HTR-8/SVneo (cell line): Measurements from ENCODE around the gene OTX2.

ENCODE experiments used
- DNase-seq: peaks from one replicate; pipeline ENCODE4 v3.0.0; 2011; ENCODE audit warnings: low spot score, mixed read lengths; ENCODE audit not compliant: insufficient read length
- FAIRE-seq: peaks from 2 replicates; lab custom pipeline; 2011; peaks lifted over from hg19 to GRCh38; lab: Jason Lieb, UNC

Gene OTX2

DNA sequence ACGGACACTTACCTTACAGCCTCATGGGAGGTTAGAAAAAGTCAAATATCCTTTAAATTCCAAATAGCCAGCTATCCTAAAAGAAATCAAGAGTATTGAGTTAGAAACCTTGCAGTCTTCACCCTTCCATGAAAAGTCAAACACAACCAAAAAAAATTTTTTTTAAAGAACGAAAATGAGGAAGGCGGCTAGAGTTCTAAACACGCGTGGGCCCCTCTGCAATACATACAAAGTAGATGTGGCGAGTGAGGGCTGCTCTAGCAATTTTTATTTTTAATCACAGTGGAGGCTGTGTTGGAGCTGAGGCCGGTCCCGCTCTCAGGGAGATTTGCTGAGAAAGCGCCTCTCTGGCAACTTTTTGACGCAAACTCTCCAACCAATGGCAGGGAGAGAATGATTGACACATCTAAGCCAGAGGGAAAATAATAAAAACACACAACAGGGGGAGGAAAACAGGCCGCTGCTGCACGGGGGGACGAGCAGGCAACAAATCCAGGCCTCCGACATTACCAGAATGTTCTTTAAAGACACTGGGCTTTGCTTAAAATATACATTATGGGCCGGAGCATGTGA lies at the start of gene OTX2:
TSS of gene OTX2 (minus strand) at position 333 of the 573 bp plus-strand sequence. CDS start 5,023 bp downstream, outside the sequence.
- DNase-seq: no peak
- FAIRE-seq: peak; percentile 33

DNA sequence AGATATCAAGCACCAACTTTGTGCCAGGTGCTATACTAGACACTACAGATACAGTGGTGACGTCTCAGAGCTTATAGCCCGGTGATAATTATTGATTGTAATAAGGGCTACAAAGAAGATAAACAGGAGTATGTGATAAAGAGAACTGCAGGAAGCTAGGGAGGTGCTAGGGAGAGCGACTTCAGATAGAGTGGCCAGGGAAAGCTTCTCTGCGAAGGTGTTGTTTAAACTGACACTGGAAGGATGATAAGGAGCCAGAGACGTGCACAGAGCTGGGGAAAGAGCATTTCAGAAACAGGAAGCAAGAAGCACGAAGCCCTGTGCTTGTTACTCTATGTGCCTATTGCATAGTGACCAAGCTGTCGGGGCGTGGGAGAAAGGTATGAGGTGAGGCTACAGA lies 48.1 kb upstream of the OTX2 start:
- FAIRE-seq (peak; percentile 80), DNase-seq (no peak)

DNA sequence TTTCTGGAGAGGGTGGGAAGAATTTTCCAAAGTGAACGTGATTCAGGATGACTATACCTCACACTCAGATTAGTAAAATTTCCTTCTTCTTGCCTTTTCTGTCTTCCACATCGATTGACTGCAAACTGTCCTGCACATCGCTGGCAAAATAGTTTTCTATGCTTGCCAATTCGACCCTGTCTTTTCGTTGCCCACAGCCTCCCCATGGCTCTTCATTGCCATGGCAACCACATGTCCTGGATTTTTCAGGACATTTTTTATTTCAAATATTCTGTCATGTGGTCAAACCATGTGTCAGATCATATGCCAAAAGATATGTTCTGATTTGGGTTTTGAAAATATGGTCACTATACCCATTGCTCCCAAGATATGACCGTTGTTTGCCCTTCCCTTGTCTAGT lies 46.9 kb upstream of the OTX2 start:
- FAIRE-seq (peak; percentile 60), DNase-seq (no peak)

DNA sequence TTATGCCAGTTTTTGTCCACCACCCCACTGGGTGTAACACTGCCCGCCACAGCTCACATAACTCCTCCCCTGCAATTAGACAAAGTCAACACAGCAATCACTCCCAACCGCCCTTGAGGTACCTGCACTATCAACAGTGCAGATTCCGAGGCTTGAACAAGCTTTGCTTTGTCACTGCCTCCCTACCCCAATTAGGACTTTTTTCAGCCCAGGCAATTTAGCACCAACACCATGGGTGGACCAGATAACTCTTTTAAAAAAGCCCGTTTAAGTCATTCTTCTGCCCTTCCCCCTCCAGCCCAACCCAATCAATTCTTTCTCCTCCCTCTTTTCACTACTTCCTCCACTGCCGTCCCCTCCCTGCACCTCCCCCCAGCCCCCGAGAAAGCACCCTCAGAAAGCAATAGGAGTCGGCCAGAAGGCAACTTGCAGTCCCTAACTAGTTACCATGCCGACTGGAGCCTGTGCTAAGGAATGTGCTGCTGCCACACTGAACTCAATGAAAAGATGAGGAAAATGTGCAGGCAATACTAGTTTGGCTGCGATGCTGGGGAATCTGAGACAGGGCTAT lies 45.7 kb upstream of the OTX2 start:
- DNase-seq (no peak), FAIRE-seq (peak; percentile 80)

DNA sequence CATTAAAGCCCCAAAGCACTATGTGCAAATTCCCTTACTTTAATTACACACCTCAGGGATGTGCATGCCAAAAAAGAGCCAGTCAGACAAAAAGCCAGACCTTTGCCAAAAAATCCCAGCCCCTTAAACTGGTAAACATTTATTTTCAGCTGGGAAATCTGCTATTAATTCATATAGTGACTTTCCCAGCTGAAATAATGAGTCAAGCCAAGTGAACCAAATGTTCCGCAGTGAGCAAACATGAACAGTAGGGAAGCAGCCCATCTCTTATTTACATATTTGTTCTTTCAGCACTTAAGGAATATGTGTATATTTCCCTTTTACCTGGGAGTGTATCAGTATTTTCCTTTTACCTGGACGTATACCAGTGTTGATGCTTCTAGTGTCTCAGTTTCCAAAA lies 44.0 kb upstream of the OTX2 start:
- no peak for DNase-seq

DNA sequence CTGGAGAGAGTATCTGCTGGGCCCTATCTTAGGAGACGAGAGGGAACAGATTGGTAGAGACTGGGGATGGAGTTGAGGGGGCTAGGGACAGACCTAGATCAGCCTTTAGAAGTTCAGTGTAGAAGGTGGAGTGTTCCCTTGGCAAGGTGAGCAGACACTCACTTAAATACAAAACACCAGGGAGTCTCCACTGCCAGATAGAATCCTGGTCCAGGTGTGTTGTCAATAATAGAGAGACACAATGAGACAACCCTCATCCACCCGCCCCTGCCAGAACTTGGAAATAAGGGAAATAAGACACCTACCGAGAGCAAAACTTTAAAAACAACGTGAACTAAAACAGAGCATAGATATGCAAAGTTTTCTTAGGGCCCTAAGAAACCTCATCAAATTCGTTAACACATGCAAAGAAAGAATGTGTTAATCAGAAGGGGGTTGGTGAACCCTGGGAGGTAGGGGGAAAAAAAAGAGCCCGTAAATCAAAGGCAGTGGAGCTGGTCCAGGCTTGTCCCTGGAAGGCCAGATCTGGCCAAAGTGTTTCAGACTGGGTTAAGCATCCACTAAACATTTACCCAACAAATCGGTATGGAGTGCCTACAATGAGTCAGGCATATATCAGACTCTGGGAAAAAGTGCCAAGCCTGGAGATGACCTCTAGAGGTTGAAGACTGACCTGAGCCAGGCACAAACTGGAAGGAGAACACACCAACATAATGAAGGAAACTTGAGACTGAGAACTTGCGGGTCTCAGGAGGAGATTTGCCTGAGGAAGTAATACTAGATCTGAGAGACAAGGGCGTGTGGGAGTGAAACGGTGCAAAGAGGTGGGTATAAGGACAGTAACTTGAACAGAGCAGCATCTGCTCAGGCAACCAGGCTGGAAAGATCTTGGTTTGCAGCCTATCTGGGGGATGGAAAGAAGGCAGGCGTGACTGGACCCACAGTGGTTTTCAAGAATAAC lies 37.0 kb upstream of the OTX2 start:
- FAIRE-seq (peak; percentile 74), DNase-seq (no peak)

More for the DNA sequence above, 44.0 kb upstream of the OTX2 start:
- no peak for FAIRE-seq

DNA sequence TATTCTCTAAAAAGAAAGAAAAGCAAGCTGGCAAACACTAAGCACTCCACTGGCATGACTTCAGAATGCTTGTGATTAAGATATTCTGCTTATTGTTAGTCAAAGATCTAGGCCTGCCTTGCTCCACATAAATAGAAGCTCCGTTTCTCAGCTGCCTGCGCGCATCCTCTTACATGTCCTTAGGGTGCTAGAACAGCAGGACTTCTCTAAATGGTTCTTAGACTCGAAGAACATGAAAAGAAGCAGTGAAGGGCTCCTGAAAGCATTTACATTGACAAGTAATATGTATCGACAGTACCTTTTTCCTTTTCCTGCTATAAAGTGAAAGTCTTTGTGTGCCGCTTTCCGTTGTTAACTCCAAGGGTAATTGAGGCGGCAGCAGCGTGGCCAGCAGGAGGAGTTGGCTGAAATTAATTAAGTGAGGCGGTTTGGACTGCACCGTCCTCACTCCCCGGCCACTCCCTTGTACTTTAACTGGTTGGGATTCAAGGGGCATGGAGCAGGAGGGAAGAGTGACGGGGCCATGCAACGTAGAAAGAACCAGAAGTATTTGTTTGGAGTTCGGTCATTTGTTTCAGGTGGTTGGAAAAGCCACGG lies 34.2 kb upstream of the OTX2 start:
- FAIRE-seq: no peak
- DNase-seq: no peak

DNA sequence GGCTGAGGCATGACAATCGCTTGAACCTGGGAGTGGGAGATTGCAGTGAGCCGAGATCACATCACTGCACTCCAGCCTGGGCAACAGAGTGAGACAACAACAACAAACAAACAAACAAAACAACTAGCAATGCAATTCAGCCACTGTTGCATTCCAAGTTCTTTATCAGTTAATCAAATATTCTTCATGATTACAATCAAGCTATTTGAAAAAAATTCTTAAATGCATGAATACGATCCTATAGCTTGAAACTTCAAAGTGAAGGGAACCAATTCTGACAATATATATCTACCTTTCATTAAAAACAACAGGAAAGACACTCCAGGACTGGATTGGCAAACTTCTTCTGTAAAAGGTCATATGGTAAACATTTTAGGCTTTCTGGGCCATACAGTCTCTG lies 31.3 kb upstream of the OTX2 start:
- FAIRE-seq (peak; percentile 72), DNase-seq (no peak)

DNA sequence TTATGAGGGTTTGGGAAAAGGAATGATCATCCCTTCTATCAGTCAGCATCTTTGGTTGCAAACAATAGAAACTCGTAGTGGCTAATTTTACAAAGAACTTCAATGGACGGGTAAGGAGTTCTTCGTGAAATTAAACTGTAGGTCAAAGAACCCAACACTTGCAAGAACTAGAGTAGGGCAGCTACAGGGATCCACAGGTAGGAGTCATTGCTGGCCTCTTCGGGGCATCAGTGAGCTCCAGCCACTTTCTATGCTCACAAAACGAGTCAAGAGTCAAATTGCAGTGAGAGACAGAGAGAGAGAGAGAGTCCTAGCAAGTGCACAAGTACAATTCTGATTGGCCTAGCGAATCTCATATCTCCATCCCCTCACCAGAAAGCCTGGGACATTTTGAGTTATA lies 29.9 kb upstream of the OTX2 start:
- DNase-seq: no peak
- FAIRE-seq: no peak

DNA sequence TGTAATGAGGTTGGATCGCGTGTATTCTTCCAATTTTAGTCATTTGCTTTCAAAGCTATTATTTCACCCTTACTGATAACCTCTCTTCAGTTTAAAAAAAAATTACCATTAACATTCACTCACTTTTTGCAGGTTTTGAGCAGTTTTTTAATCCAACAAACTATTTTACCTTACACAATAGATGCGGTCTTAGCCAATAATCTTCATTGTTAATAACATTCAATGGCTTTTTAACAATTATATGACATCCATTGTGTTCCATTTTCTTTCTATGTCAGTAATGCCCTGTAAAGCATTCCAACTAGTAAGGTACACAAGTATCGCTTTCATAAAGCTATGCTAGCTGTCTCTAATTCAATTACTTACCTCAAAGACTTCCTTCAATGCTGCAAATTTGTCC lies 18.9 kb upstream of the OTX2 start:
- FAIRE-seq (no peak), DNase-seq (no peak)

DNA sequence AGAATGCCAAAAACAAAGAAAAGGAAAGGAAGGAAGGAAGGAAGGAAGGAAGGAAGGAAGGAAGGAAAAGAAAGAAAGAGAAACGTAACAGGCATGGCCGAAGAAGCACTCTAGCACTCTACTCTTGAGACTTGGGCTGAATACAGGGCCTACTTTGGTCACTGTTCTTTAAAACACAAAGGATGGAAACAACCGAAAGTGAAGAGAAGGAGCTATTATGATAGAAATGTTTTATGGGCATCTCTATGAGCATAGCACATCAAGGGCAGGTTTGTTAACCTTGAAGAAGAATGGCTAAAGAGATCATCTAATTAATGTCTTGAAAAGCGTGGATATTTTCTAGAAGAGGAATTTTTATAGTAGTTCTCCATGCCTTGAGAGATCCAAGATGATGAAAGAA lies 15.9 kb upstream of the OTX2 start:
- FAIRE-seq (peak; percentile 67), DNase-seq (no peak)

DNA sequence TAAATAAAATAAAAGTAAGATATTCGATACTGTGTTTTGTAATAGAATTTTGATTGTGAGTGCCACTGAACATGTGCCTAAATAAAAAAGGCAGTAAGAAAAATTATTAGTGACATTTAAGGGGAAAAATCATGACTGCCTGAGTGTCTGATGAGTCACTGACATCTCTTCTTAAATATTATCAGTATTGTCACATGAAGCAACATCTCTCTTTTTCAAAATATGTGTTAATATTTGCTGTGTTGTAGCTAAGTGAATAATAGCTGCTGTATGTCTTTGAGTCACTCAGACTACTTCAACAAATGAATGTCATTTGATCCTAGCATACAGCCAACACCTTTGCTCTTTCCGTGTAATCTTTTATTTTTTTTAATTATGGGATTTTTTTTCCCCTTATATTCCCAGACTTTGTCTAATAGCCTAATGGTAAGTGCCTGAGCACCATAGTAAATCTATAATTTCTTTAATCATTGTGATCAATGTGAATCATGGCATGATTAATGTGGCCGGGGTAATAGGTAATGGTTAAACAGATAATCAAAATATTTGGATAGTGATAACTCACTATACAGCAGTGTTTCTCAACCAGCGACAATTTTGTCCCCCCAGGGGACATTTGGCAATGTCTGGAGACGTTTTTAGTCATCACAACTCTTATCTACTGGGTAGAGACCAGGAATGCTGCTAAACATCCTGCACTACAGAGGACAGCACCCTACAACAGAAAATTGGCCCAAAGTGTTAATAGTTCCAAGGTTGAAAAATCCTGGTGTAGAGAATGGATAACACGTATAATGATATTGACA lies 11.7 kb upstream of the OTX2 start:
- DNase-seq: no peak
- FAIRE-seq: peak; percentile 51

DNA sequence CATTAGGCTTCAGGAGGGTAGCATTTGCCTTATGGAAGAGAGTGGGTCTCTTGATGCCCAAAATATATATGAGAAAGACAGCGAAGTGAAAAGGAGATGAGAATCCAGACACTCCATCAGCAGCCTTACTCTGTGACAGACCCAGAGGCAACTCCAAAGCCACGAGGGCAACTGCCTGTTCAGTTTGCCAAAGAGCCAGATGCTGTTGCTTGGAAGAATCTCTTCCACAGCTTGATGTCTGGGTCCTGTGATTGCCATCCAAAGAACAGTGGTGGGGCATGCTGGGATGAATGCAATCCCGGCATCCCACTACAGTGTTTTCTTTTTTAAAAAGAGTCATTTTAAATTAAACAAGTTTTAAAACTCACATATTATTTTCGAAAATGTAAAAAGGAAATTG lies 10.9 kb upstream of the OTX2 start:
- no peak for DNase-seq
- no peak for FAIRE-seq

DNA sequence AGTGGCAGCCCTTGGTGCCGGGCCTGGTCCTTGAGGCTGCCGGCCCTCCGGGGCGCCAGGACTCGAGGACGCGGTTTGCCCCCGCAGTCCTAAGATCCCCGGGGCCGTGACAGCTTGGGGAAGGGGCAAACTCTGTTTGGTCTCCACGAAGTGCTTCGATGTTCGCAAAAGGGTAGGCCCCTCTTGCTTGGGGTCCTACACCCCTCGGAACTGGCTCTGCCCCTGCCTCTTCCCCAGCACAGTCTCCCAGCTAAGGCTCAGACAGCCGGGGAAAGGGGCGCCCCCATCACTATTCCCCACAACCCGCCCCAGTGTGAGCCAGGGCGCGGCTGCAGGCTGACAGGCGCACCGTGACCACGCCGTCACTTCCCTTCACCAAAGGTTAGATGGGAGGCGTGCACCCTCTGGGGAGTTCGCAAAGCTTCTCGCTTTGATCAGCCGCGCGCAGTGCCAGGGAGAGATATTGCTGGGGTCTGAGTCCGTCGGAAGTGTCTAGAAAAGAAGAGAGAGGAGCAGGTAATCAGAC lies 7.2 kb upstream of the OTX2 start:
- DNase-seq: no peak
- no peak for FAIRE-seq

DNA sequence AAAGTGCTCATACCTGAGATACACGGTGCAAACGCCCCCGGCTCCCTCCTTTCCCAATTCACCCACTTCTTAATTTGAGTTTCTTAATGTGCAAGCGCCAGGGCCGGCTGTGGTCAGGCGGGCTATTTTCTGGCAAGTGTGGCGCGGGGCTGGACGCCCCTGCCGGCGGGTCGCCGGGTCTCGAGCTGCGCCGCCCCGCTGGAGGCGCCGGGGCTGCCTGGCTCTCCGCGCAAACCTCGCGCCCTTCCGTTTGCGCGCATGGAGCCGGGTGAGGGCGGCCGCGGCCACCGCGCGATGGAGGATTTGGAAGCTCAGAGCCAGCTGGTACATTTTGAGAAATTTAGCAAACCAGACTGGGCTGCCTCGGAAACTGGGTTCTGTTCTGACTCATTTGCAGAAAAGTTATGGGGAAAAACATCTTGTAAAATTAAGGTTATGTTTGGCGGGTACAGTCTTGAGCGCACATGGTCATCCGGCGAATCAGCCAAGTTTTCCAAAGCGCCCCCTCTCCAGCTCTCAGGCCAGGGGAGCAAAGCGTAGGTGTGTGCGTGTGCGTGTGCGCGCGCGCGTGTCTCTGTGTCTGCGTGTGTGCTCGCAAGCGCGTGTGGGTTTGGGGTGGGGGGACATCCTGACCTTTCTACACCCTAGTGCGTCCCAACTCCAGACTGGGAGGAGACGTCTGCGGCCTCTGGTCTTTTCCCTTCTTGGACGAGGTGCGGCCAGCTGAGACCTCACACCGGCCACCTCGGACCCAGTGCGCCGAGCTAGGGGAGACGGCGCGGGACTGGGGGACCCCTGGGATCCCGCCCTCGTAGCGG lies 6.5 kb upstream of the OTX2 start:
- FAIRE-seq (peak; percentile 33), DNase-seq (no peak)

DNA sequence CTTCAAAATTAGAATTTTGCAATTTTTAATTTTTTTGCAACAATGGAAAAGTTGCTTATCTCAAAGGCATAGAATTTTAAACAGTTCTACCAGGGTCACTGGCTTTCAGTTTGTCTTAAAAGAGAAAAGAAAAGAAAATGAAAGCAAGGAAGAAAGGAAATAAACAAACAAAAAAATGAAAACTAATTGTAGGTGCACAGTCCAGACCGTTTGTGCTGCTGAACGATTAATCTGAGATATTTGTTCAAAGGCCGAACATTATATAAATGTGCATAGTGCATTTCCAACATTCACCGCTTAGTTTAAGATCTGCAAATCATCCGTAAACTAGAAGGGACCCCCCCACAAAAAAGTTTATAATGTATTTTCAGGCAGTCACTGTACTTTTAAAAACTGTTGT lies 5.5 kb upstream of the OTX2 start:
- DNase-seq: no peak
- FAIRE-seq: no peak

DNA sequence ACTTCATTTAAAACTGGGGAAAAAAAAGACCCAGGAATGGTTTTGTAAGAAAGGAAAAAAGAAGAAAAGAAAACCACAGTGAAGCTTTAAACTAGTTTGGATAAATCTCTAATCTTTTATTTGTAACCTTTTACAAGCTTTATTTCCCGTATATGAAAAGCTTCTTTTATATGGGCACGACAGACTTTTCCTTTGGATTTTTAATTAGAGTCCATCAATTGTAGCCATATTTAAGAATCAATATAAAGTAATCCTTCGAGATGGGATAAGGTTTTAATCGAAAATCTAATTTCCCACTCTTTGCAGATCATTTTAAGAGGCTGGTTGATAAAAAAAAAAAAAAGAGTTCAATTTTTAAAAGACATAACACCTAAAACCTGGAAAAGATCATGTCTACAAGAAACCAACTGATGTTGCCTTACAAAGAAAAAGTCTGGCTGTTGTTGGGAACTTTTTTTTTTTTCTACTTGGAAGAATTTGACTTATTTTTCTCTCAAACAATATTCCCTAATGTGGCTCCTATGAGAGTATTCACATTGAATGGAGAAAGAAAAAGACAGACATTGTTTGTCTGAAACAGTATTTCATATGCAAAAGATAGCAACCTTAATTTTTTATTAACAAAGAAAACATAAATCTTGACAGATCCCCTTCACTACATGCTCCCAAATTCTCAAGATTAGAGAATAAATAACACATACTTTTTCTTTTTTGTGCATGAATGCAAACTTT lies 4.9 kb upstream of the OTX2 start:
- DNase-seq (no peak), FAIRE-seq (no peak)

DNA sequence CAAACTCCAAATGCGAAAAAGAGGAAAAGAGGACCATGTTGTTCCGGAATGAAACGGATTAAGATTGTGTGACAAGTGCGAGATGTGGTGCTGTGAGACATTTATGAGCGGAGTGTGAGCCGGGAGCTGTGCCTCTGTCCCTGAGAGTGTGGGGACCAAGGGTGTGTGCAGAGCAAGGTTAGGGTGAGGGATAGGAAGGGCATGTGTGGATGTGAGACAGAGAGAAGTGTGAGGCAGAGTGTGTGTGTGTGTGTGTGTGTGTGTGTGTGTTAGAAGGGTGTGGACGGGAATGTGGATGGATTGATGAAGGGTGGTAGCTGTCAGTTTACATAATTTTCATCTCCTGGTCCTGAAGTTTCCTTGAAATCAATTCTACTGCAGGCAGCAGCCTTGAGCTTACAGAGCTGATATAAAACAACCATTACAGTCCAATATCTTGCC lies 4.3 kb upstream of the OTX2 start:
- peak; percentile 96 for FAIRE-seq
- no peak for DNase-seq
